Skin of body (tissue), 2 donors: ENCODE data around the gene CCDC38. TPM values are rescaled to one million over a fixed set of nuclear protein-coding genes. Genes with fewer than 3 reads are reported as not detected.
"Not testable (repeated sequence)": the region's sequence is repeated elsewhere in the genome, so short reads cannot be mapped to it uniquely, and the experiment has no call there.

Source experiments
- DNase-seq: peaks from one replicate; lab custom pipeline; 2025; lab: John Stamatoyannopoulos, UW
- total RNA-seq: library from RNA; depleted of rRNA; stranded (reverse); fragments of >200 nt; gene quantifications from one replicate; pipeline ENCODE4 v1.2.3, GENCODE V29; 2014

Gene CCDC38
- total RNA-seq: not detected

GRCh38 chr12:95942524-95943329, at the start of gene CCDC38:
CCDC38 (minus strand) TSS chr12:95942614; CDS start chr12:95936509, 6,105 bp downstream.
- DNase-seq: peak; percentile 40

GRCh38 chr12:95990136-95990535, 47.7 kb upstream of the CCDC38 start:
- no peak for DNase-seq

- DNase-seq: no peak
These were observed 47.2 kb upstream of the CCDC38 start for GRCh38 chr12:95989504-95990123.

- DNase-seq: no peak
These were observed 46.3 kb upstream of the CCDC38 start for GRCh38 chr12:95988506-95989275.

GRCh38 chr12:95986635-95987570, 44.5 kb upstream of the CCDC38 start:
- no peak for DNase-seq

GRCh38 chr12:95984682-95985081, 42.3 kb upstream of the CCDC38 start:
- DNase-seq: no peak

GRCh38 chr12:95982602-95983001, 40.2 kb upstream of the CCDC38 start:
- no peak for DNase-seq

GRCh38 chr12:95980437-95980836, 38.0 kb upstream of the CCDC38 start:
- DNase-seq: no peak

GRCh38 chr12:95978774-95979173, 36.4 kb upstream of the CCDC38 start:
- no peak for DNase-seq

- DNase-seq: no peak
These were observed 35.9 kb upstream of the CCDC38 start for GRCh38 chr12:95978351-95978750.

GRCh38 chr12:95977764-95978305, 35.4 kb upstream of the CCDC38 start:
- DNase-seq: no peak

GRCh38 chr12:95976416-95976832, 34.0 kb upstream of the CCDC38 start:
- DNase-seq: no peak

GRCh38 chr12:95975491-95975890, 33.1 kb upstream of the CCDC38 start:
- no peak for DNase-seq

- no peak for DNase-seq
These were observed 31.9 kb upstream of the CCDC38 start for GRCh38 chr12:95974358-95974757.

- DNase-seq: no peak
These were observed 30.5 kb upstream of the CCDC38 start for GRCh38 chr12:95972832-95973456.

- DNase-seq: no peak
These were observed 28.5 kb upstream of the CCDC38 start for GRCh38 chr12:95970905-95971304.

GRCh38 chr12:95969116-95969515, 26.7 kb upstream of the CCDC38 start:
- DNase-seq: not testable (repeated sequence)

GRCh38 chr12:95967301-95967700, 24.9 kb upstream of the CCDC38 start:
- no peak for DNase-seq

GRCh38 chr12:95966287-95966870, 24.0 kb upstream of the CCDC38 start:
- no peak for DNase-seq

- DNase-seq: no peak
These were observed 20.7 kb upstream of the CCDC38 start for GRCh38 chr12:95963096-95963495.
